ENCODE data around the gene CDC27.
"Not testable (repeated sequence)": the region's sequence is repeated elsewhere in the genome, so short reads cannot be mapped to it uniquely, and the experiment has no call there.

The CDC27 gene

GRCh38 chr17:47071171-47071570 lies 117.9 kb downstream of the CDC27 start:
- DNase-seq (ENCODE audit: low read depth, low spot score), result not testable (repeated sequence)

GRCh38 chr17:47070266-47070665 lies 118.8 kb downstream of the CDC27 start:
- DNase-seq (ENCODE audit: low read depth, low spot score), result not testable (repeated sequence)

All from smooth muscle cell of the brain vasculature (primary cell).